K562 (cell line): ENCODE results near the gene B3GALT6. TPM values are rescaled to one million over a fixed set of nuclear protein-coding genes. Genes with fewer than 3 reads are reported as not detected.

ENCODE experiments used
- NFIC ChIP-seq: fragments of 450-650 bp; IDR thresholded peaks from 2 replicates; pipeline ENCODE4 v1.6.1; 2017; ENCODE audit warnings: mild to moderate bottlenecking, inconsistent platforms
- NR2C2 ChIP-seq, 2 experiments: fragments of 200-800 bp in 1 of 2; sonication (Bioruptor generic) in 1 of 2; sonication (generic) in 1 of 2; formaldehyde crosslinking in 1 of 2; IDR thresholded peaks; 2 replicates each; pipeline versions ENCODE4 v1.6.1 to v1.8.0; 2016 to 2022; ENCODE audit warnings: mild to moderate bottlenecking in 1 of 2, missing compliant biosample characterization in 1 of 2, missing genetic modification characterization in 1 of 2, missing genetic modification reagents in 1 of 2
- SIN3A ChIP-seq, 2 experiments: fragments of 150-350 bp in 1 of 2; IDR thresholded peaks; 2 replicates each; pipeline ENCODE4 v1.6.1; 2011 to 2016; ENCODE audit warnings: borderline replicate concordance in 2 of 2, low read depth in 2 of 2, low read length in 2 of 2, mild to moderate bottlenecking in 2 of 2, moderate library complexity in 2 of 2; ENCODE audit not compliant: control insufficient read depth in 1 of 2
- TAF15 ChIP-seq: fragments of 200-400 bp; formaldehyde crosslinking; IDR thresholded peaks from 2 replicates; pipeline ENCODE4 v1.6.1; 2017; ENCODE audit warnings: mild to moderate bottlenecking, low read depth, low read length, moderate library complexity
- XRCC5 ChIP-seq: fragments of 200-400 bp; formaldehyde crosslinking; IDR thresholded peaks from 2 replicates; pipeline ENCODE4 v1.6.1; 2017; ENCODE audit warnings: low read depth, mild to moderate bottlenecking, low read length
- polyA plus RNA-seq, 8 experiments: library from polyadenylated mRNA; depleted of rRNA in 4 of 8; stranded (reverse) in 5 of 8; unstranded in 3 of 8; fragments of >200 nt; fragmentation: Nextera tagmentation in 2 of 8; fragmentation: Illumina TruSeq in 1 of 8; extraction: Ambion mirVana in 2 of 8; extraction: Trizol in 1 of 8; gene quantifications; 2 replicates each; pipeline versions ENCODE4 v1.2.1 to v1.2.3, GENCODE V29; 2011 to 2014; ENCODE audit warnings: inconsistent platforms in 1 of 8, missing spikeins in 1 of 8
- total RNA-seq, 7 experiments: library from RNA; depleted of rRNA in 6 of 7; stranded (reverse); fragments of >200 nt in 6 of 7; fragmentation: Illumina TruSeq in 2 of 7; extraction: Trizol in 2 of 7; gene quantifications; 2 replicates each; pipeline versions ENCODE4 v1.2.1 to v1.2.3, GENCODE V29; 2011 to 2021; ENCODE audit warnings: low replicate concordance in 1 of 7
- TF ChIP-seq, protein P1 (sequence below), 2 experiments: fragments of 450-650 bp; formaldehyde crosslinking in 1 of 2; IDR thresholded peaks; 2 replicates each; pipeline versions ENCODE4 v1.4.0 to v1.6.1; 2014 to 2020; ENCODE audit warnings: mild to moderate bottlenecking in 2 of 2, borderline replicate concordance in 1 of 2, low read depth in 1 of 2
- TF ChIP-seq, protein P2 (sequence below), 3 experiments: IDR thresholded peaks in 2 of 3; conservative IDR thresholded peaks in 1 of 3; 2 replicates each; pipeline ENCODE4 v1.5.1; 2011 to 2012; ENCODE audit warnings: low read length in 3 of 3, mild to moderate bottlenecking in 3 of 3, control low read depth in 2 of 3, improper control_type of control experiment in 1 of 3, inconsistent platforms in 1 of 3, low read depth in 1 of 3, mixed read lengths in 1 of 3, moderate library complexity in 1 of 3; ENCODE audit not compliant: insufficient read depth in 2 of 3
- TF ChIP-seq, protein P3 (sequence below), 2 experiments: fragments of 450-650 bp in 1 of 2; IDR thresholded peaks; 2 replicates each; pipeline ENCODE4 v1.6.1; 2011 to 2017; ENCODE audit warnings: low read depth in 2 of 2, antibody characterized with exemption in 1 of 2, borderline replicate concordance in 1 of 2, low read length in 1 of 2, mild to moderate bottlenecking in 1 of 2, mixed read lengths in 1 of 2; ENCODE audit not compliant: control insufficient read depth in 1 of 2
- TF ChIP-seq, protein P4 (sequence below): sonication (generic); formaldehyde crosslinking; IDR thresholded peaks from 2 replicates; pipeline ENCODE4 v1.8.0; 2022; ENCODE audit warnings: mild to moderate bottlenecking, missing genetic modification reagents

The B3GALT6 gene
- total and polyA plus RNA-seq, 9 of the 15 experiments (the other 6 are each of a cell fraction or from before 2014, with no cell fraction given), result 0.68 to 29.8 (median 9.9) TPM

DNA sequence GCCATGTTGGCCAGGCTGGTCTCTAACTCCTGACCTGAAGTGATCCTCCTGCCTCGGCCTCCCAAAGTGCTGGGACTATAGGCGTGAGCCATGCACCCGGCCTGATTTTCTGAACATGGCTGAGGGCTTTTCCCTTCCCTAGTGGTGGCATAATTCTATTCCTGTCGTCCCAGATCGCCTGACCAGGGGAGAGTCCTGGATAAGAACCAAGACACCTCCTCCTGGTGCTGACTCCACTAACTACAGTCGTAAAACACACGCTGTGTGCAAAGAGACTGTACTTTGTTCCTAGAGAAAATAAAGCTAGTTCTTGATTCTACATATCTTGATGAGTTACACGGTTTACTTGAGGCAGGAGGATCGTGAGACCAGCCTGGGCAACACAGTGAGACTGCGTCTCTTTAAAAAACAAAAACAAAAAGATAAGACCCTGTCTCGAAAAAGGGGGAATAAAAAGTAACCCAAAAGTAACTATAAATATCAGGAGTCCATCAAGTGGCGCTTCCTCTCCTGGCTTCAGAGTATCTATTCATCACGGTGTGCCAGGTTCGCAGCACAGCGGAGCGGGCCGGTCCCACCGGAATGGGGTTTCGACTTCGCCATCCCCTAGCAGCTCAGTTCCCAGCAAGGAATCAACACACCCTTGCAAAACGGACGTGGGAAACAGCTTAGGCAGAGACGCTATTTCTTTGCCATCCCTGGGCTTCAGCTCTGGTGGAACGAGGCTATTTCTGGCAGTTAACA is 1.2 kb upstream of the B3GALT6 start (continued):
- TF ChIP-seq, protein P1, sequence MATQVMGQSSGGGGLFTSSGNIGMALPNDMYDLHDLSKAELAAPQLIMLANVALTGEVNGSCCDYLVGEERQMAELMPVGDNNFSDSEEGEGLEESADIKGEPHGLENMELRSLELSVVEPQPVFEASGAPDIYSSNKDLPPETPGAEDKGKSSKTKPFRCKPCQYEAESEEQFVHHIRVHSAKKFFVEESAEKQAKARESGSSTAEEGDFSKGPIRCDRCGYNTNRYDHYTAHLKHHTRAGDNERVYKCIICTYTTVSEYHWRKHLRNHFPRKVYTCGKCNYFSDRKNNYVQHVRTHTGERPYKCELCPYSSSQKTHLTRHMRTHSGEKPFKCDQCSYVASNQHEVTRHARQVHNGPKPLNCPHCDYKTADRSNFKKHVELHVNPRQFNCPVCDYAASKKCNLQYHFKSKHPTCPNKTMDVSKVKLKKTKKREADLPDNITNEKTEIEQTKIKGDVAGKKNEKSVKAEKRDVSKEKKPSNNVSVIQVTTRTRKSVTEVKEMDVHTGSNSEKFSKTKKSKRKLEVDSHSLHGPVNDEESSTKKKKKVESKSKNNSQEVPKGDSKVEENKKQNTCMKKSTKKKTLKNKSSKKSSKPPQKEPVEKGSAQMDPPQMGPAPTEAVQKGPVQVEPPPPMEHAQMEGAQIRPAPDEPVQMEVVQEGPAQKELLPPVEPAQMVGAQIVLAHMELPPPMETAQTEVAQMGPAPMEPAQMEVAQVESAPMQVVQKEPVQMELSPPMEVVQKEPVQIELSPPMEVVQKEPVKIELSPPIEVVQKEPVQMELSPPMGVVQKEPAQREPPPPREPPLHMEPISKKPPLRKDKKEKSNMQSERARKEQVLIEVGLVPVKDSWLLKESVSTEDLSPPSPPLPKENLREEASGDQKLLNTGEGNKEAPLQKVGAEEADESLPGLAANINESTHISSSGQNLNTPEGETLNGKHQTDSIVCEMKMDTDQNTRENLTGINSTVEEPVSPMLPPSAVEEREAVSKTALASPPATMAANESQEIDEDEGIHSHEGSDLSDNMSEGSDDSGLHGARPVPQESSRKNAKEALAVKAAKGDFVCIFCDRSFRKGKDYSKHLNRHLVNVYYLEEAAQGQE (IDR thresholded peaks at IDR 0.05; ENCODE audit: borderline replicate concordance), result peak; percentile 22; the same call in 1 of the 2 replicates
- TF ChIP-seq, protein P1 (CRISPR knock-in tag; IDR thresholded peaks at IDR 0.05; ENCODE audit: low read depth), result no peak
- TF ChIP-seq, protein P2, sequence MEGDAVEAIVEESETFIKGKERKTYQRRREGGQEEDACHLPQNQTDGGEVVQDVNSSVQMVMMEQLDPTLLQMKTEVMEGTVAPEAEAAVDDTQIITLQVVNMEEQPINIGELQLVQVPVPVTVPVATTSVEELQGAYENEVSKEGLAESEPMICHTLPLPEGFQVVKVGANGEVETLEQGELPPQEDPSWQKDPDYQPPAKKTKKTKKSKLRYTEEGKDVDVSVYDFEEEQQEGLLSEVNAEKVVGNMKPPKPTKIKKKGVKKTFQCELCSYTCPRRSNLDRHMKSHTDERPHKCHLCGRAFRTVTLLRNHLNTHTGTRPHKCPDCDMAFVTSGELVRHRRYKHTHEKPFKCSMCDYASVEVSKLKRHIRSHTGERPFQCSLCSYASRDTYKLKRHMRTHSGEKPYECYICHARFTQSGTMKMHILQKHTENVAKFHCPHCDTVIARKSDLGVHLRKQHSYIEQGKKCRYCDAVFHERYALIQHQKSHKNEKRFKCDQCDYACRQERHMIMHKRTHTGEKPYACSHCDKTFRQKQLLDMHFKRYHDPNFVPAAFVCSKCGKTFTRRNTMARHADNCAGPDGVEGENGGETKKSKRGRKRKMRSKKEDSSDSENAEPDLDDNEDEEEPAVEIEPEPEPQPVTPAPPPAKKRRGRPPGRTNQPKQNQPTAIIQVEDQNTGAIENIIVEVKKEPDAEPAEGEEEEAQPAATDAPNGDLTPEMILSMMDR (IDR thresholded peaks at IDR 0.05 in 2 of 3, conservative IDR thresholded peaks at IDR 0.05 in 1 of 3; ENCODE audit: insufficient read depth in 2 of 3, low read depth in 1 of 3, low read length in 3 of 3), result peak; percentile 36 to 49 (median 49); a peak in 5 of 6 replicates
- 0 out of 2 replicates have a peak, but pooled peaks have one; percentile 24 for TF ChIP-seq NR2C2 (CRISPR knock-in tag; IDR thresholded peaks at IDR 0.05)
- TF ChIP-seq NR2C2 (tag; IDR thresholded peaks at IDR 0.05), result no peak
- TF ChIP-seq TAF15, result no peak
- TF ChIP-seq, protein P3, sequence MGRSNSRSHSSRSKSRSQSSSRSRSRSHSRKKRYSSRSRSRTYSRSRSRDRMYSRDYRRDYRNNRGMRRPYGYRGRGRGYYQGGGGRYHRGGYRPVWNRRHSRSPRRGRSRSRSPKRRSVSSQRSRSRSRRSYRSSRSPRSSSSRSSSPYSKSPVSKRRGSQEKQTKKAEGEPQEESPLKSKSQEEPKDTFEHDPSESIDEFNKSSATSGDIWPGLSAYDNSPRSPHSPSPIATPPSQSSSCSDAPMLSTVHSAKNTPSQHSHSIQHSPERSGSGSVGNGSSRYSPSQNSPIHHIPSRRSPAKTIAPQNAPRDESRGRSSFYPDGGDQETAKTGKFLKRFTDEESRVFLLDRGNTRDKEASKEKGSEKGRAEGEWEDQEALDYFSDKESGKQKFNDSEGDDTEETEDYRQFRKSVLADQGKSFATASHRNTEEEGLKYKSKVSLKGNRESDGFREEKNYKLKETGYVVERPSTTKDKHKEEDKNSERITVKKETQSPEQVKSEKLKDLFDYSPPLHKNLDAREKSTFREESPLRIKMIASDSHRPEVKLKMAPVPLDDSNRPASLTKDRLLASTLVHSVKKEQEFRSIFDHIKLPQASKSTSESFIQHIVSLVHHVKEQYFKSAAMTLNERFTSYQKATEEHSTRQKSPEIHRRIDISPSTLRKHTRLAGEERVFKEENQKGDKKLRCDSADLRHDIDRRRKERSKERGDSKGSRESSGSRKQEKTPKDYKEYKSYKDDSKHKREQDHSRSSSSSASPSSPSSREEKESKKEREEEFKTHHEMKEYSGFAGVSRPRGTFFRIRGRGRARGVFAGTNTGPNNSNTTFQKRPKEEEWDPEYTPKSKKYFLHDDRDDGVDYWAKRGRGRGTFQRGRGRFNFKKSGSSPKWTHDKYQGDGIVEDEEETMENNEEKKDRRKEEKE (IDR thresholded peaks at IDR 0.05; ENCODE audit: borderline replicate concordance in 1 of 2, control insufficient read depth in 1 of 2, low read depth in 2 of 2, low read length in 1 of 2), result no peak
- TF ChIP-seq XRCC5, result 0 out of 2 replicates have a peak, but pooled peaks have one; percentile 7
- no peak for TF ChIP-seq SIN3A (IDR thresholded peaks at IDR 0.05; ENCODE audit: borderline replicate concordance in 2 of 2, control insufficient read depth in 1 of 2, low read depth in 2 of 2, low read length in 2 of 2)
- TF ChIP-seq, protein P4, sequence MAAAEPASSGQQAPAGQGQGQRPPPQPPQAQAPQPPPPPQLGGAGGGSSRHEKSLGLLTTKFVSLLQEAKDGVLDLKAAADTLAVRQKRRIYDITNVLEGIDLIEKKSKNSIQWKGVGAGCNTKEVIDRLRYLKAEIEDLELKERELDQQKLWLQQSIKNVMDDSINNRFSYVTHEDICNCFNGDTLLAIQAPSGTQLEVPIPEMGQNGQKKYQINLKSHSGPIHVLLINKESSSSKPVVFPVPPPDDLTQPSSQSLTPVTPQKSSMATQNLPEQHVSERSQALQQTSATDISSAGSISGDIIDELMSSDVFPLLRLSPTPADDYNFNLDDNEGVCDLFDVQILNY (CRISPR knock-in tag), result 0 out of 2 replicates have a peak, but pooled peaks have one; percentile 38
- peak; percentile 65 for TF ChIP-seq NFIC
